ENCODE measurements around the gene FOXA1. TPM values are rescaled to one million over a fixed set of nuclear protein-coding genes. Genes with fewer than 3 reads are reported as not detected.

Gene FOXA1
- polyA plus RNA-seq (2013, experiment 1 of 2) = not detected
- not detected for polyA plus RNA-seq (2013, experiment 2 of 2)

- no peaks in the 10 kb centered on the region for H3K36me3 ChIP-seq (ENCODE audit: control insufficient read depth, insufficient read depth, low read length)
- no peak within 1 kb of the TSS for H3K27ac ChIP-seq (ENCODE audit: low read depth, low read length, severe bottlenecking)
- H3K4me3 ChIP-seq (ENCODE audit: extremely low read depth, insufficient read depth, low read length, poor library complexity, severe bottlenecking) = peak within 1 kb of the TSS; percentile 27
- H3K9me3 ChIP-seq (ENCODE audit: control insufficient read depth, low read length) = no peaks in the 10 kb centered on the region
- WGBS, 2 experiments (ENCODE audit: insufficient coverage in 2 of 2) = 0 to 1% methylated on average over 44 to 76 of the region's 92 CpGs
- peaks cover 4% of the 10 kb centered on the region for H3K4me1 ChIP-seq (ENCODE audit: control insufficient read depth, insufficient read depth, low read length, poor library complexity, severe bottlenecking)
Measured at GRCh38 chr14:37594971-37595808, at the start of gene FOXA1, which contains the start of gene TTC6. Gene FOXA1, minus strand, starts transcription at chr14:37595249. Its CDS starts 277 bp downstream, at chr14:37594972. Gene TTC6, plus strand, starts transcription at chr14:37595629. Its CDS starts 26,436 bp downstream, at chr14:37622065.

GRCh38 chr14:37643701-37644100 is 48.7 kb upstream of the FOXA1 start:
- Histone ChIP-seq H3K36me3 (ENCODE audit: control insufficient read depth, insufficient read depth, low read length) (no peaks in the 10 kb centered on the region), H3K4me1 (ENCODE audit: control insufficient read depth, insufficient read depth, low read length, poor library complexity, severe bottlenecking) (no peaks in the 10 kb centered on the region), H3K4me3 (ENCODE audit: extremely low read depth, insufficient read depth, low read length, poor library complexity, severe bottlenecking) (no peak overlapping the region), H3K9me3 (ENCODE audit: control insufficient read depth, low read length) (no peaks in the 10 kb centered on the region), H3K27ac (ENCODE audit: low read depth, low read length, severe bottlenecking) (no peak overlapping the region)
- 86 to 94% methylated on average over 1 to 3 of the region's 4 CpGs for WGBS, 2 experiments (ENCODE audit: insufficient coverage in 2 of 2)

GRCh38 chr14:37642125-37642524 is 47.1 kb upstream of the FOXA1 start:
- no peaks in the 10 kb centered on the region for H3K36me3 ChIP-seq (ENCODE audit: control insufficient read depth, insufficient read depth, low read length)
- H3K4me1 ChIP-seq (ENCODE audit: control insufficient read depth, insufficient read depth, low read length, poor library complexity, severe bottlenecking) = no peaks in the 10 kb centered on the region
- H3K4me3 ChIP-seq (ENCODE audit: extremely low read depth, insufficient read depth, low read length, poor library complexity, severe bottlenecking) = no peak overlapping the region
- 88% methylated on average over 2 of the region's 3 CpGs; no CpG with 5 or more reads in 1 of the 2 experiments for WGBS, 2 experiments (ENCODE audit: insufficient coverage in 2 of 2)
- H3K9me3 ChIP-seq (ENCODE audit: control insufficient read depth, low read length) = no peaks in the 10 kb centered on the region
- no peak overlapping the region for H3K27ac ChIP-seq (ENCODE audit: low read depth, low read length, severe bottlenecking)

- Histone ChIP-seq H3K4me1 (ENCODE audit: control insufficient read depth, insufficient read depth, low read length, poor library complexity, severe bottlenecking) (no peaks in the 10 kb centered on the region), H3K36me3 (ENCODE audit: control insufficient read depth, insufficient read depth, low read length) (no peaks in the 10 kb centered on the region), H3K27ac (ENCODE audit: low read depth, low read length, severe bottlenecking) (no peak overlapping the region), H3K4me3 (ENCODE audit: extremely low read depth, insufficient read depth, low read length, poor library complexity, severe bottlenecking) (no peak overlapping the region), H3K9me3 (ENCODE audit: control insufficient read depth, low read length) (no peaks in the 10 kb centered on the region)
- 88 to 100% methylated on average over 1 of the region's 1 CpG for WGBS, 2 experiments (ENCODE audit: insufficient coverage in 2 of 2)
Measured at GRCh38 chr14:37641117-37641516, 46.1 kb upstream of the FOXA1 start.

- WGBS, 2 experiments (ENCODE audit: insufficient coverage in 2 of 2) = no CpG with 5 or more reads among the region's 2 CpGs
- no peak overlapping the region for H3K27ac ChIP-seq (ENCODE audit: low read depth, low read length, severe bottlenecking)
- no peaks in the 10 kb centered on the region for H3K9me3 ChIP-seq (ENCODE audit: control insufficient read depth, low read length)
- no peaks in the 10 kb centered on the region for H3K4me1 ChIP-seq (ENCODE audit: control insufficient read depth, insufficient read depth, low read length, poor library complexity, severe bottlenecking)
- no peak overlapping the region for H3K4me3 ChIP-seq (ENCODE audit: extremely low read depth, insufficient read depth, low read length, poor library complexity, severe bottlenecking)
- no peaks in the 10 kb centered on the region for H3K36me3 ChIP-seq (ENCODE audit: control insufficient read depth, insufficient read depth, low read length)
Measured at GRCh38 chr14:37638599-37638998, 43.5 kb upstream of the FOXA1 start.

GRCh38 chr14:37637341-37637740 is 42.3 kb upstream of the FOXA1 start:
- 83% methylated on average over 1 of the region's 4 CpGs; no CpG with 5 or more reads in 1 of the 2 experiments for WGBS, 2 experiments (ENCODE audit: insufficient coverage in 2 of 2)
- no peak overlapping the region for H3K27ac ChIP-seq (ENCODE audit: low read depth, low read length, severe bottlenecking)

GRCh38 chr14:37625597-37626595 is 30.8 kb upstream of the FOXA1 start:
- H3K27ac ChIP-seq (ENCODE audit: low read depth, low read length, severe bottlenecking) = no peak overlapping the region
- H3K4me1 ChIP-seq (ENCODE audit: control insufficient read depth, insufficient read depth, low read length, poor library complexity, severe bottlenecking) = no peaks in the 10 kb centered on the region
- 83 to 100% methylated on average over 1 of the region's 9 CpGs for WGBS, 2 experiments (ENCODE audit: insufficient coverage in 2 of 2)

More at GRCh38 chr14:37637341-37637740, 42.3 kb upstream of the FOXA1 start:
- no peaks in the 10 kb centered on the region for H3K4me1 ChIP-seq (ENCODE audit: control insufficient read depth, insufficient read depth, low read length, poor library complexity, severe bottlenecking)
- no peaks in the 10 kb centered on the region for H3K9me3 ChIP-seq (ENCODE audit: control insufficient read depth, low read length)
- H3K36me3 ChIP-seq (ENCODE audit: control insufficient read depth, insufficient read depth, low read length) = no peaks in the 10 kb centered on the region
- H3K4me3 ChIP-seq (ENCODE audit: extremely low read depth, insufficient read depth, low read length, poor library complexity, severe bottlenecking) = no peak overlapping the region

GRCh38 chr14:37623971-37624370 is 28.9 kb upstream of the FOXA1 start:
- no peaks in the 10 kb centered on the region for H3K9me3 ChIP-seq (ENCODE audit: control insufficient read depth, low read length)
- no peaks in the 10 kb centered on the region for H3K36me3 ChIP-seq (ENCODE audit: control insufficient read depth, insufficient read depth, low read length)
- H3K27ac ChIP-seq (ENCODE audit: low read depth, low read length, severe bottlenecking) = no peak overlapping the region
- H3K4me1 ChIP-seq (ENCODE audit: control insufficient read depth, insufficient read depth, low read length, poor library complexity, severe bottlenecking) = no peaks in the 10 kb centered on the region
- H3K4me3 ChIP-seq (ENCODE audit: extremely low read depth, insufficient read depth, low read length, poor library complexity, severe bottlenecking) = no peak overlapping the region
- WGBS, 2 experiments (ENCODE audit: insufficient coverage in 2 of 2) = 100% methylated on average over 1 of the region's 1 CpG; no CpG with 5 or more reads in 1 of the 2 experiments

More at GRCh38 chr14:37625597-37626595, 30.8 kb upstream of the FOXA1 start:
- Histone ChIP-seq H3K4me3 (ENCODE audit: extremely low read depth, insufficient read depth, low read length, poor library complexity, severe bottlenecking) (no peak overlapping the region), H3K9me3 (ENCODE audit: control insufficient read depth, low read length) (no peaks in the 10 kb centered on the region), H3K36me3 (ENCODE audit: control insufficient read depth, insufficient read depth, low read length) (no peaks in the 10 kb centered on the region)

- no peaks in the 10 kb centered on the region for H3K9me3 ChIP-seq (ENCODE audit: control insufficient read depth, low read length)
- no peaks in the 10 kb centered on the region for H3K4me1 ChIP-seq (ENCODE audit: control insufficient read depth, insufficient read depth, low read length, poor library complexity, severe bottlenecking)
- WGBS, 2 experiments (ENCODE audit: insufficient coverage in 2 of 2) = 88% methylated on average over 1 of the region's 1 CpG; no CpG with 5 or more reads in 1 of the 2 experiments
- no peaks in the 10 kb centered on the region for H3K36me3 ChIP-seq (ENCODE audit: control insufficient read depth, insufficient read depth, low read length)
- no peak overlapping the region for H3K4me3 ChIP-seq (ENCODE audit: extremely low read depth, insufficient read depth, low read length, poor library complexity, severe bottlenecking)
- H3K27ac ChIP-seq (ENCODE audit: low read depth, low read length, severe bottlenecking) = no peak overlapping the region
Measured at GRCh38 chr14:37623426-37623951, 28.4 kb upstream of the FOXA1 start.

Measured in mesodermal cell (in vitro differentiated cells).